ENCODE measurements around the gene BPIFB1. TPM values are rescaled to one million over a fixed set of nuclear protein-coding genes. Genes with fewer than 3 reads are reported as not detected.

Gene BPIFB1
- total RNA-seq, 1 donor from 2014 or later, result 8.3 TPM

DNA sequence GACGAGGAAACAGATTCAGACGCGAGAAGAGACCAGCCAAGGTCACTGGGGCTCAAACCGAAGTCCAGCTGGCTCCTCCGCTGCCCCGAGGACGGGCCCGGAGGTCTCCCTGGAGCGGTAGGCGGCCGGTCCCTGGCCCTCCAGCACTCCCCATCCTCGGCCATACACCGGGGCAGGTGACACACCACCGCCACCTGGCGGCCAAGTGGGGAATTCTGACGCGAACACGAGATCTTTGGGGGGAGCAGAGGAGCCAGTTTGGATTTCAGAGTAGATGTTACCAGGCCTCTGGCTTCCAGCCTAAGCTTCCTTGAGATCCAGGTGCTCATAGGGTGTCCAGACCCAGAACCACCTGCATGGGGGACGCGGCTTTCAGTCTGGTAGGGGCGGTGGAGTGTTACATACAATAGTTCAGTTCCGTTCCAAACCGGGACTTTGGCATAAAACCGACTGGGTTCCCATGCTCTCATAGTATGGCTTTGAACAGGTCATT, 16.1 kb downstream of the BPIFB1 start:
- peak; percentile 69 for ATAC-seq

DNA sequence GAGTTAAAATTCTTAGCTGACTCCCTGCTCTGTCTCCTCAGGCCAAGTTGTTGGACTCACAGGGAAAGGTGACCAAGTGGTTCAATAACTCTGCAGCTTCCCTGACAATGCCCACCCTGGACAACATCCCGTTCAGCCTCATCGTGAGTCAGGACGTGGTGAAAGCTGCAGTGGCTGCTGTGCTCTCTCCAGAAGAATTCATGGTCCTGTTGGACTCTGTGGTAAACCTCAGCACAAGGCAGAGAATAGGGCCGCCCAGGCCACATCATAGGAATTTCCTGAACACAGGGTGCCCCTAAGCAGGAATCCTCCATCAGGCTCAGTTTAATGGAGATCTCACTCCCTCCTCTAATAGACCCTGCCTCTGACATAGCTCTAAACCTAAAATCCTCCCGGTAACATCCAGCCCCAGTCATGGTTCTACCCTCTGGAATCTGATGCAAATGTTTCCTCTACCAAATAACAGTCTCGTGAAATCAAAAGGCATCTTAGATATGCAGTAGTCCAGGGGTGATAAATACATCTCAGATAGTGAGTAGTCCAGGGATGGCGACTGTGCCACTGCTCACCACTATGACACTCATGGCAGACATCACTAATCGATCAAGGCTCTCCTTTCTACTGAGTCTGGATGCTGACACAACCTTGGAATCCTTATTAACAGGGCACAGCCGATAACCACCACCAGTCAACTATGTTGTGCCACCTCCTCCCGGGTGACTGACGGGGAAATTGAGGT, 18.3 kb downstream of the BPIFB1 start:
- no peak for ATAC-seq

DNA sequence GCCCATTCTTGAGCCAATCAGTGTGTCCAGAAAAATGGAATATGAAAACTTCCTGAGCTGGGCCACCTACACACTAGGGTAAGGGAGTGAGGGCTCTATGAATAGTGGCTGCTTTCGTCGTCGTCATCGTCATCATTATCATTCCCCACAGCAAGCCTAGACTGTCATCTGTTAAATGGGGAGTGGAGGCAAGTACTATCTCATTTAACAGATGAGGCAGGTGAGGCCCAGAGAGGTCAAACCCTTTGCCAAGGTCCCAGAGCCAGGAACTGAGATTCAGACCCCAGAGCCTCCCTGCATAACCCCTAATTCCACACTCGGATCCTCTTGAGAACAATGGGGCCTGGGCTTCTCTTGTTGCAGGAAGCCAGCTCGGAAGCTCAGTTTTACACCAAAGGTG, 20.6 kb downstream of the BPIFB1 start:
- ATAC-seq, result no peak

DNA sequence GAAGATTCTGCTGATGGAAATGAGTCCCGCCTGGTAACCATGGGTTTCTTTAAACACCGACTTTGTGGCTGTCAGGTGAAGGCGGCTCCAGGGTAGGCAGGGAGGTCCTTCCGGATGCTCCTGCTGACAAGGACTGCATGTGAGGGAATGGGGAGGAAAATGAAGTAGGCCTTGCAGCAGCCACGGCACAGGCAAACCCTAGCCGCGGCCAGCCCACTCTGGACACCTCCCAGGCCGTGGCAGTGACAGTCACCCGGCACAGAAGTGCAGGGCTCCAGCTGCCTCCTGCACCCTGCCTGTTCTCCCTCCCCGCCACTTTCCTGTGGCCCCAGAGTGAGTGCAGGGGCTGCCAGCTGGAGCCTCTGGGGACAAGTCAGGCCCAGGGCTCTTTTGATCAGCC, 21.0 kb downstream of the BPIFB1 start:
- no peak for ATAC-seq

DNA sequence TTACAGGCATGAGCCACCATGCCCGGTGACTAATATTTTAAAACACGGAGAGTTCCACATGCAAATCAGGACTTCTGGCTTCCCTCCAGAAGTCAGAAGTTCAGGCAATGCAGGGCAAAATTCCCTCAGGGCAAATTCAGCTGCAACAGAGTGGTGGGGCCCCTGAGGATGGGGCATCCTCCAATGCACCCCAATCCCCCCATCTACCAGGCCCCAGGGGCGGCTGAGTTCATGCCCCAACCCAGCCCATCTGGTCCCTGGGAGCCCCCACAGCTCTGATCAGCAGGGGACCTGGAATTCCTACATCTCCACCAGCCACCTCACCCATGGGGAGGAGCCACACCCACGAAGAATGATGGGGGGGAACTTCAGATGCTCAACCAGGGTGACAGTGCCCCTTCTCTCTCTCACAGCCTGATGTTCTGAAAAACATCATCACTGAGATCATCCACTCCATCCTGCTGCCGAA, 22.6 kb downstream of the BPIFB1 start:
- ATAC-seq, result no peak

DNA sequence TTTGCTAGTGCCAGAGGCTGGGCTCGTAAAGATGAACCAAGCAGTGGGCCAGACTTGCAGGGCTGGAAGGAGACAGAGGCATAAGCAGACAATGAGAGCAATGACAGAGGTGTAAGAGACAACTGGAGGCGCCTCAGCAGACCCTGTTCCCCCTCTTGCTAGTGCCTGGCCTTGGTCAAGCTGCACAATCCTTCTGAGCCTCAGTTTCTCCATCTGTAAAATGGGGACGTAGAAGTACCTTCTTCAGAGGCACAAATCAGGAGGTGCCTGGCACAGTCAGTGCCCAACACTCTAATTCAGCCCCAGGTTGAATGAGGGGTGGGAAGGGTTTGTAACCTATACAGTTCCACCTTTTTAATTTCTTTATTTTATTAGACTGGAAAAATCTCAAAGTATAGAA, 23.2 kb downstream of the BPIFB1 start:
- ATAC-seq, result no peak

DNA sequence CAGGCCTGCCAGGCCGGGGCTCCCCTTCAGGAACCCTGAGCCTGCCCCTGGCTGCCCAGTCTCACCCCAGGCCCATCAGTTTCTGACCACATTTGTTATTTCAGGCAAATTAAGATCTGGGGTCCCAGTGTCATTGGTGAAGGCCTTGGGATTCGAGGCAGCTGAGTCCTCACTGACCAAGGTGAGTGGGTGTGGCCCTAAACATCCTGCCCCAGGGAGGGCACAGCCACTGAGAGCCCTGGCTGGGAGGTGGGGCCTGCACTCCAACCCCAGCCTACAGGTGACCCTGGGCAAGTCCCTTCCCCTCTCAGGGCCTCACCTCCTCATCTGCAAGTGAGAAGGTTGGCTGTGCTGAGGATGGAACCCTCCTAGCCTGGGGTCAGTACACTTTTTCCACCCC, 23.8 kb downstream of the BPIFB1 start:
- ATAC-seq, result no peak

DNA sequence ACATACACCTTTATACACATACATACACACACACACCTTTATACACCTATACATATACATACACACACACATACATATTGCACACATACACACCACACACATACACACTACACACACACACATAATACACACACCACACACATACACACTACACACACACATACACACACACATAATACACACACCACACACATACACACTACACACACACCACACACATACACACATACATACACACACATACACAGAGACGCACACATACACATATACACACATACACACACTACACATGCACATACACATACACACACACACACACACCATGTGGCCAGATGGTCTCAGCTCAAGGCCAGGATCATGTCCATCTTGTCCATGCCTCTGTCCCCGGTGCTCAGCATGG, 25.7 kb downstream of the BPIFB1 start:
- no peak for ATAC-seq

DNA sequence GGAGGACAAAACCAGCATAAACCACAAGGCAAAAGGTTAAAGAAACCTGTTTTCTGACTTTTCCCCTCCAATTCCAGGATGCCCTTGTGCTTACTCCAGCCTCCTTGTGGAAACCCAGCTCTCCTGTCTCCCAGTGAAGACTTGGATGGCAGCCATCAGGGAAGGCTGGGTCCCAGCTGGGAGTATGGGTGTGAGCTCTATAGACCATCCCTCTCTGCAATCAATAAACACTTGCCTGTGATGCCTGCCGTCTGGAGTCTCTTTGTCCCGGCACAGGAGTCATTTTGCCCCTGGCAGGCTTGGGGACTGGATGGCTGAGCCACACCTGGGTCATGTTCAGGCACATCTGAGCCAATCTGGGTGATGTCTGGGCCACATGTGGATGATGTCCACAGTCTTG, 26.6 kb downstream of the BPIFB1 start:
- peak; percentile 30 for ATAC-seq

DNA sequence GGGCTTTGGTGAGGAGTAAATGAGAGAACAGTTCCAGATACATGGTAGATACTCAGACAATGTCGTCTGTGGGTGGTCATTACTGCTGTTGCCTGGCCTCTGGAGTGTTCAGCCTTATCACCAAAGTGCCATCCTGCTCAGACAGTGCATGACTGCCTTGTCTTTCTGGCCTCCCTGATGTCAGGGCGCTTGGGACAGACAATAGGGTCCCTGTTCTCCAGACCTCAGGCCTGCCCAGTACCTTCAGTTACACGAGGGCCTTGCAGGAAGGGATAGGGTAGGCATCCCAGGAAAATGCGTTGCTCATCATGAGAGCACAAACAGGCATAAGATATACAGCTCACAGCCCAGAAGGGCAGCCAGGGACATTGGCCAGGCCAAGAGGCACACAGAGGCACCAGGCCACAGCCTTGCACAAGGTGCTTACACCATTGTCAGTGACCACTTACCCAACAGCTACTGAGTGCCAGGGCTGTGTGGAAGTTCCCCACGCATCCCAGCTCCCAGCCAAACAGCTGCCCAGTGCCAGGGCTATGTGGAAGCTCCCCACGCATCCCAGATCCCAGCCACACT, 27.4 kb downstream of the BPIFB1 start:
- no peak for ATAC-seq

DNA sequence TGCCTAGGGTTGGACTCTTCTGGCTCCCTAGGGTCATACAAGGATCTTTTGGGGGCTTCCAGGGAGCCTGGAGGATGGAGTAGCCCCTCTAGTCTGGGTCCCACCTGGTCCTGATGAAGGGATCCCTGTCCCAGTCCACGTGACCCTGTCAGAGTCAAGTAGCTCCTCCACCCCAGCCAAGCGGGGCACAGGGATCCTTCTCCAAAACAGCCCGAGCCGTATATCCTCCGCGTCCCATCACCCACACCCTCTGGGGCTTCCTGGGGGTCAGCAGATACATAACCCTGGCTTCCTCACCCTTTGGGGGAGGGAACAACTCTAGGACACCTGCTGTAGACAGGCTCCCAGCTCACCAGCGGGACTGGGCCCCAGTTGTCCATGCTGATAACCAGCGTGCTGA, 28.0 kb downstream of the BPIFB1 start:
- no peak for ATAC-seq

DNA sequence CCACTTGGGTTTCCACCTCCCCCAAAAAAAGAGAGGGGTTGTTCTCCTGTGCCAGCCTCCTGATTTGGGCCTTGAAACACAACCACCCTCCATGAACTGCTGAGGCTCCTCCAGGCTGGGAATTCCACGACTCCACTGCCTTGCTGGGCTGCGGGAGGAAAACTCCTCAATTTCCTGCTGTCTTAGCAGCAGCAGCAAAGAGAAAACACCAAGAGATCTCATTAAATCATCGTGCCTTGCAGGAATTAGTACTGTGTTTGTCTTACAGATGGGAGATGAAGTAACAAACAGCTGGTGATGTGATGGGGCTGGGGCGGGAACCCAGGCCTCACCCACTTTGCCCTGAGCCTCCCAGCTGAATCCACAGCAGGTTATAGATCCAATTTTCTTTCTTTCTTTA, 29.0 kb downstream of the BPIFB1 start:
- ATAC-seq, result no peak

DNA sequence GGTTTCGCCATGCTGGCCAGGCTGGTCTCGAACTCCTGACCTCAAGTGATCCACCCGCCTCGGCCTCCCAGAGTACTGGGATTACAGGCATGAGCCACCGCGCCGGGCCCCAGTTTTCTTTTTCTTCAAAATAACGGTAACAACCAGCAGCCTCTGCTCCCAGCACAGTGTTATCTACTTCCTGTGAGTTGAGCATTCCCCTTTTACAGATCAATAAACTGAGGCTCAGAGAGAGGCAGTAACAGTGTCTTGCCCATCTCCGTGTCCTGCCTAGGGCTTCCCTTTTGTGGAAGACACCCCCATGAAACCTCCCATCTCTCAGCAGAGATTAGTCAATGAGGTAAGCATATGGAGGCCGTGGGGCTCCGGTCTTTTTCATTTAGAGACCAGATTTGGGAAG, 29.6 kb downstream of the BPIFB1 start:
- no peak for ATAC-seq

DNA sequence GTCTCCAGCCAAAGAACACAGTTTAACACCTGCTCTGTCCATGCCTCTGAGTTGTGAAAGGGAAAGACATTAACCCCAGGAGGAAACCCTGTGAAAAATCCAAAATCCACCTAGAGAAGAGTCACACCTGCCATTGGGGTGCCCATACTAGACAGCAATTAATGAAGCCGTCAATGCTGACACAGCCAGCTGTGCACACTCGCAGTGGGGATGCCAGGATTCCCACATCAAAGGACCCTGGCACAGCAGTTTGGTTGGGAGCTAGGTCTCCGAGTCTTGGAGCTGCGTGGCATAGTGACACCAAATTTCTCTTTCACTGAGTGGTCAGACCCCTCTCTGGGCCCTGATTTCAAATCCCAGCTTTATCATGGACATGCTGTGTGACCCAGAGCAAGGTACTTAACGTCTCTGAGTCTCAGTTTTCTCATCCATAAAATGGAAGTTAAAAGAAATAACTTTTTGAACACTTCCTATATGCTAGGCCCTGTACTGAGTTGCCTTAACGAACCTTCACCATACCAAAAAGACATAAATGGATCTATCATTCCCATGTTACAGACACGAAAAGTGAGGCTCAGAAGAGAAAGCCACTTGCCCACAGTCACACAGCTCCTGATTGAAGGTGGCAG, 30.8 kb downstream of the BPIFB1 start:
- ATAC-seq, result no peak

DNA sequence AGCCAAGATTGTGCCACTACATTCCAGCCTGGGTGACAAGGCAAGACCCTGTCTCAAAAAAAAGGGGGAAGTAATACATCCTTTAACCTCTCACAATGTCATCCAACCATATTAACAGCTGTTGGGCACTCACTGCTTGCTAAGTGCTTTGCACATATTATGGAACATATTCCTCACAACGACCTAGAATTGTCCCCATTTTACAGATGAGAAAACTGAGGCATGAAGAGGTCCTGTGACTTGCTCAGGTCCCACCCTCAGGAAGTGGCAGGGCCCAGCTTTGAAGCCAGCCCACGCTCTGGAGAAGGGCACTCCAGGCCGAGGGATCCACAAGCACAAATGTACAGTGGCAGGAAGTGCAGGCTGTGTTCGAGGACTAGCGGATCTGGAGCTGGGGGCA, 33.3 kb downstream of the BPIFB1 start:
- ATAC-seq, result no peak

DNA sequence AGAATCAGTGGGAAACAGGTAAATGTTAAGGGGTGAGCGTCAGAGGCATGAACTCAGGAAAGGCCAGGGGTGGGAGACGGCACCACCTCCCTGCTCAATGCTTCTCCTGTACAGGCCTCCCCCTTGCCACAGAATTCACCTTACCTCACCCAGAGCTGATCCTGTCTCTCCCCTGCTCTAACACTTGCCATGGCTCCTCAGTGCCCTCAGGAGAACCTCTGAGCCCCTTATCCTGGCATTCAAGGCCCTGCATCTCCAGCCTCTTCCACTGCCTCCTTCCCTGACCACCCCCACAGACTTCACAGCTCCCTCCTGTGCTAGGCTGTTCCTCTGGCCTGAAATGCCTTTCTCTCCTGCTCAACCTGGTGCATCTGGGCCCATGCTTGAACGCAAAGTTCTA, 33.9 kb downstream of the BPIFB1 start:
- no peak for ATAC-seq

DNA sequence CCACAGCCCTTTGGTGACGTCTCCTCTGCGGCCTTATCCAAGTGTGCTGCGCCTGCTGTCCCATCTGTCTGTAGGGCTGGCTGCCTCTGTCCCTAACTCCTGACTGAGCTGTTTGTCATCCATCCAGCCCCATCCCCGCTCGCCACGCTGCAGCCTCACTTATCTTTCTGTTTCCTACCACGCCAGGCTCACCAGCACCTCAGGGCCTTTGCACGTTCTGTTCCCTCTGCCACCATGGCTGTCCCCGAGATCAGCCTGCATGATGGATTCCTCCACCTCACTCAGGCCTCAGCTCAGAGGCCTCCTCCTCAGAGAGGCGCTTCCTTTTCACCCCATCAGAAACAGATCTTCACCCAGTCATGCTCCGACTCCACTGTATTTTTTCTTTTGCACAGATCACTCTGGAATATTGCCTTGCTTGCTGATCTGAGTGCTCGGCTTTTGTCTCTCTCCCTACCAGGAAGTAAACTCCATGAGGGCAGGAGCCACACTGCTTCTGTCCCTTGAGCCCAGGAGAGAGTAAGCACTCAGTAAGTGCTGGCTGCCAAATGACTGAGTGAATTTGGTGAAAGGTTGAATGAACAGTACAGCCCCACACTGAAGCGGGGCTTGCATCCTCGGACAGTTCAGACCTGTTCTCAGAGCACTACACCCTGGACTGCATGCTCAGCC, 34.5 kb downstream of the BPIFB1 start:
- no peak for ATAC-seq

DNA sequence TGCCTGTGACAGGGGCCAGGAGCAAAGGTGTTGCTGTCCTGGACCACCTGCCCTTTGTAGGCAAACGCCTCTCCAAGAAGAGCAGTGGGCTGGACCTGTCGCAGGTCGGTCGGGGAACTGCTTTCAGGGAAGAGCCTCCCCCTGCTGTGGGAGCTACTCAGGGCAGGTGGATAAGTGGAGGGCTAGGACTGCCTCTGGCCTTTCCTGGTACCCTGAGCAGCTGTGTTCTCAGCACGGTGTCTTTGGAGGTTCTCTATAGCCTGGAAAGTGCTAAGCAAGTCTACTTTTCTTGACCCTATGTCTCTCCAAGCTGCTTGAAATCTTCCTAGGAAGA, 35.0 kb downstream of the BPIFB1 start:
- no peak for ATAC-seq

DNA sequence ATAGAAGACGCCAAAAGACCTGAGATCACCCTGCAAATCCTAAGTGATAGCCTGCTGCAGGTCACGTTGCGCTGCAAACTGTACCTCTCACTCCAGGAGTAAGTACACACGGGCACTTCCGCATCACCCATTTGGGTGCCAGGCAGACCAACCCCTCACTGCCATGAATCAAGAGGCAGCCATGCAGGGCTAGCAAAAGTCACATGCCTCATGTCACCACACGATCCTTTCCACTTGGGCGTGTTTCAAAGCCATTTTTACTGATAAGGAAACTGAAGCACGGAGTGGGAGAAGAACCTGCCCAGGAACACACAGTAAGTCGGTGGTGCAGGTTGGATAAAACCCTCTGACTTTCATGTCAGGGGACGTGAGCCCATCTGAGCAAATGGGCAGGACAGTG, 37.0 kb downstream of the BPIFB1 start:
- no peak for ATAC-seq

DNA sequence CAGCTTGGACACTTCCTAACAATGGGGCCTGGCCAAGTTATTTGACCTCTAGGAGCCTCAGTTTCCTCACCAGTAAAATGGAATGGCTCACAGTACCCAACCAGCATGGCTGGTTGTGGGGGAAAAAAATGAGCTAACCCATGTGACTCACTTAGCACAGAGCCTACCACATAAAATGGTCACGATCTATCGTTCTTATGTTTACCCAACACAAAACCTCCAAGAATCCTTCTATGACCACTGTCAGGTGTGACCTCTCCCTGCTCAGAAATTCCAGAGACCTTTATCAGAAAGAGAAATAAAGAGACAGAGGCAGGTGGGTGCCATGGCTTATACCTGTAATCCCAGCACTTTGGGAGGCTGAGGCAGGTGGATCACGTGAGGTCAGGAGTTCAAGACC, 39.4 kb downstream of the BPIFB1 start:
- ATAC-seq, result no peak

DNA sequence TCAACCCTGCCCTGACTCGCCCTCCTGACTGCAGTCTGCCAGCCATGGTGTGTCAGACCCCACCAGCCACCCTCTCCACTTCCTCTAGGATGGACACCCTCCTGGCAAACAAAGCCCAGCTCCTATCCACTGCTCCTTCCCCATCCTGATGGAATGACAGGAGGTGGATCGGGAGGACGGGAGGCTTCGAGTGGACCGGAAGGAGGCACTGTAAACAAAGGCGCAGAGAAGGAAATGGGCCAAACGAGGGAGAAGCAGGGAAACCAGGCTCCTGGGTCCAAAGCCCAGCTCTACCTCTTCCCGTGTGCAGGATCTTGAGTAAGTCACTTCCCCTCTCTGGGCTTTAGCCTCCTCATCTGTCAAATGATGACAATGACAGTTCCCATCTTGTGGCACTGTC, 40.2 kb downstream of the BPIFB1 start:
- ATAC-seq, result no peak

DNA sequence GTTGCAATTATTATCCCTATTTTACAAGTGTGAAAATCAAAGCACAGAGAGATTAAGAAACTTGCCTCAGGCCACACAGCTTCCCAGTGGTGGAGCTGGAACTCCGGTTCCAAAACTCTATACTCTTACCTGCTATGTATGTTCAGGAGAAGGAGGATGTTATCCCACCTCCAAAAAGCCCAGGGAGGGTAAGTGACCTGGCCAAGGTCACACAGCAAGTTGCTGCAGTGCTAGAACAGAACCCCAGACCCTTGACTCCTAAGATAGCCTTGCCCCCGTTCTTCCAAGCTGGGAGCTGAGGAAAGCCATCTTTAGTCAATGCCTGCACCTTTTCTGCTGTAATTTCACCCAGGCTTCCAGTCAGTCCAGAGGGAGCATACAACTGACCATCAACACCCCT, 42.3 kb downstream of the BPIFB1 start:
- ATAC-seq, result no peak
